Measurements from ENCODE around the gene IFI44. TPM values are rescaled to one million over a fixed set of nuclear protein-coding genes. Genes with fewer than 3 reads are reported as not detected.

Gene IFI44
- total and polyA plus RNA-seq, 2 of the 8 experiments (the other 6 are each of a cell fraction or from before 2014, with no cell fraction given): not detected

GRCh38 chr1:78702426-78702825 is 52.8 kb downstream of the IFI44 start:
- Histone ChIP-seq H4K91ac (replicated peaks; ENCODE audit: insufficient read length, low read length) (no peak overlapping the region), H2BK20ac (ENCODE audit: low read length) (no peak overlapping the region), H3K27ac (ENCODE audit: low read depth, low read length) (no peak overlapping the region), H3K23ac (ENCODE audit: insufficient read length) (no peak overlapping the region), H3K9ac (replicated peaks in 1 of 4; ENCODE audit: extremely low read depth in 1 of 4, low read depth in 3 of 4, low read length in 3 of 4) (no peak overlapping the region), H2BK12ac (ENCODE audit: low read depth, low read length) (no peak overlapping the region), H2BK15ac (ENCODE audit: low read length) (no peak overlapping the region), H3K4me1 (replicated peaks in 1 of 4; ENCODE audit: control insufficient read depth in 3 of 4, insufficient read depth in 4 of 4, low read length in 3 of 4) (no peaks in the 10 kb centered on the region), H4K5ac (ENCODE audit: insufficient read length, low read depth, low read length) (no peak overlapping the region), H2BK5ac (ENCODE audit: low read depth, low read length) (no peak overlapping the region), H3K36me3 (ENCODE audit: control insufficient read depth in 2 of 4, insufficient read depth in 4 of 4, low read length in 3 of 4) (no peaks in the 10 kb centered on the region), H3K4me2 (ENCODE audit: insufficient read depth in 1 of 2, low read depth in 2 of 2, low read length in 2 of 2) (no peak overlapping the region), H3K14ac (ENCODE audit: insufficient read length) (no peak overlapping the region), H2AK5ac (ENCODE audit: low read depth, low read length) (no peak overlapping the region), H3K79me1 (ENCODE audit: low read depth, low read length) (no peaks in the 10 kb centered on the region), H3K4ac (replicated peaks; ENCODE audit: insufficient read length, low read depth, low read length) (no peak overlapping the region), H3K56ac (replicated peaks; ENCODE audit: insufficient read length, low read depth, low read length) (no peak overlapping the region), H3K18ac (ENCODE audit: extremely low read depth, low read length) (no peak overlapping the region), H2AFZ (ENCODE audit: low read length) (no peak overlapping the region; the same call in 1 of the 2 replicates), H3K9me3 (ENCODE audit: insufficient read depth in 2 of 2, low read depth in 1 of 2, low read length in 1 of 2) (no peaks in the 10 kb centered on the region), H3K4me3 (ENCODE audit: extremely low read depth in 1 of 4, insufficient read depth in 2 of 4, low read depth in 3 of 4, low read length in 4 of 4) (no peak overlapping the region), H3K79me2 (ENCODE audit: control insufficient read depth in 1 of 2, insufficient read depth in 2 of 2, low read length in 2 of 2) (no peaks in the 10 kb centered on the region), H4K8ac (ENCODE audit: extremely low read depth, insufficient read depth, low read length) (no peak overlapping the region), H3K27me3 (replicated peaks in 1 of 4; ENCODE audit: control insufficient read depth in 3 of 4, extremely low read depth in 1 of 4, insufficient read depth in 3 of 4, low read length in 3 of 4) (no peaks in the 10 kb centered on the region), H2BK120ac (replicated peaks; ENCODE audit: low read depth, low read length) (no peak overlapping the region), H4K20me1 (replicated peaks in 1 of 2; ENCODE audit: control insufficient read depth in 1 of 2, insufficient read depth in 2 of 2, low read length in 2 of 2) (no peaks in the 10 kb centered on the region), H3K23me2 (ENCODE audit: low read depth, low read length) (no peaks in the 10 kb centered on the region)
- no peak for FAIRE-seq
- TF ChIP-seq SIX5 (IDR thresholded peaks at IDR 0.05; ENCODE audit: low read depth, low read length) (no peak), TCF12 (IDR thresholded peaks at IDR 0.05; ENCODE audit: low read depth, low read length) (no peak), KDM4A (IDR thresholded peaks at IDR 0.05; ENCODE audit: low read depth, low read length, severe bottlenecking) (no peak), TAF7 (optimal IDR thresholded peaks at IDR 0.05; ENCODE audit: borderline replicate concordance, low read depth, low read length) (no peak), SP1 (IDR thresholded peaks at IDR 0.05; ENCODE audit: low read depth, low read length) (no peak), EP300 (IDR thresholded peaks at IDR 0.05; ENCODE audit: borderline replicate concordance in 1 of 2, low read depth in 2 of 2, low read length in 2 of 2) (no peak), CEBPB (IDR thresholded peaks at IDR 0.05; ENCODE audit: low read depth, low read length) (no peak)
- ChIA-PET POLR2A (ENCODE audit: partially characterized antibody) (no interaction called here), CTCF (ENCODE audit: partially characterized antibody) (no interaction called here)
- no peak for DNase-seq (ENCODE audit: low read depth in 1 of 2, low spot score in 2 of 2)
- 89% methylated on average over 2 of the region's 2 CpGs; no CpG with 5 or more reads in 1 of the 2 experiments for WGBS, 2 experiments (ENCODE audit: extremely low coverage in 1 of 2, insufficient coverage in 1 of 2, insufficient read length in 1 of 2, insufficient replicate concordance in 2 of 2, low coverage in 1 of 2, low lambda C conversion rate in 2 of 2, missing lambda C conversion rate in 1 of 2)
